GM18519 (cell line): ENCODE results near the gene CEP72.
"Not testable (repeated sequence)": the region's sequence is repeated elsewhere in the genome, so short reads cannot be mapped to it uniquely, and the experiment has no call there.

ENCODE experiments used
- ATAC-seq: cut with Tn5 transposase; IDR thresholded peaks from one replicate; pipeline ENCODE4 v1.9.1; 2021; ENCODE audit warnings: mild to moderate bottlenecking, moderate library complexity; ENCODE audit not compliant: unreplicated experiment, low FRiP score

CEP72 gene, protein sequence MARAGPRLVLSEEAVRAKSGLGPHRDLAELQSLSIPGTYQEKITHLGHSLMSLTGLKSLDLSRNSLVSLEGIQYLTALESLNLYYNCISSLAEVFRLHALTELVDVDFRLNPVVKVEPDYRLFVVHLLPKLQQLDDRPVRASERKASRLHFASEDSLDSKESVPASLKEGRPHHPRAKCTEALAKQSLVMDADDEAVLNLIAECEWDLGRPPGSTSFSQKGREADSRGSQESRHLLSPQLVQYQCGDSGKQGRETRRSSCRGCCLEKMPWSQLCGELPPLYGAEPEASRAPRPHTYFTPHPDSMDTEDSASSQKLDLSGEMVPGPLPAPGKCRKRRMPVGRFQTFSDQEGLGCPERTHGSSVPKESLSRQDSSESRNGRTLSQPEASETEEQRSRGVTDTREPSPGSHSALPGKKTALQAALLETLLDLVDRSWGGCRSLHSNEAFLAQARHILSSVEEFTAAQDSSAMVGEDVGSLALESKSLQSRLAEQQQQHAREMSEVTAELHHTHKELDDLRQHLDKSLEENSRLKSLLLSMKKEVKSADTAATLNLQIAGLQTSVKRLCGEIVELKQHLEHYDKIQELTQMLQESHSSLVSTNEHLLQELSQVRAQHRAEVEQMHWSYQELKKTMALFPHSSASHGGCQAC

DNA sequence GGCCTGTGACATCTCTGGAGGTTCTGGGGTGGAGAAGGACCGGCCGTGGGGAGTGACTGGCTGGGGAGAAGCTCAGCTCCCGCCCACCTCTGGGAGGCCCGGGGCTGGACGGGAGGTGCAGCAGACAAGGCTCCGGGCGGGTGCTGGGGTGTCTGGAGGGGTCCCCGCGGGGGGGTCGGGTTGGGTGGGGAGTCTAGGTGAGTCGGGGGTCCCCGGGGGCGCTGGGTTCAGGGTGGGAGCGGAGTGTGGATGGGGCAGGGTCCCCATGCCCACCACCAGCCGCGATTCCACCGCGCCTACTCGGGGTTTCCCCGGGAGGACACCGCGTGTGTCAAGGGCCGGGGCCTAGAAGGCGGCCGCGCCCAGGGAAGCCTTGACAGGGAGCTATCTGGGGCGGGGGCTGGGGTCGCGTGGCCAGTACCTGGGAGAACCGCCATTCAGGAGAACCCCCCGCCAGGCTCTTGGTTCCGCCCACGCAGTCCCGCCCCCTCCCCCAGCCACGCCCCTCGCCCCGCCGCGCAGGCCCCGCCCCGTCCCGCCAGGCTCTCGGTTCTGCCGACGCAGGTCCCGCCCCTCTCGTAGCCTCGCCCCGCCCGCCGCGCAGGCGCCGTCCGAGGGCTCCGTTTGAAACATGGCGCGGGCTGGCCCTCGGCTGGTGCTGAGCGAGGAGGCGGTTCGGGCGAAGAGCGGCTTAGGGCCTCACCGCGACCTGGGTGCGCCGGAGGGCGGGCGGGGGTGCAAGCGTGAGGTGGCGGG is at the start of gene CEP72:
Gene CEP72 (plus strand): TSS at position 610 of the 756 bp plus-strand sequence. CDS start 22 bp downstream, at position 632.
- ATAC-seq: peak; percentile 59

DNA sequence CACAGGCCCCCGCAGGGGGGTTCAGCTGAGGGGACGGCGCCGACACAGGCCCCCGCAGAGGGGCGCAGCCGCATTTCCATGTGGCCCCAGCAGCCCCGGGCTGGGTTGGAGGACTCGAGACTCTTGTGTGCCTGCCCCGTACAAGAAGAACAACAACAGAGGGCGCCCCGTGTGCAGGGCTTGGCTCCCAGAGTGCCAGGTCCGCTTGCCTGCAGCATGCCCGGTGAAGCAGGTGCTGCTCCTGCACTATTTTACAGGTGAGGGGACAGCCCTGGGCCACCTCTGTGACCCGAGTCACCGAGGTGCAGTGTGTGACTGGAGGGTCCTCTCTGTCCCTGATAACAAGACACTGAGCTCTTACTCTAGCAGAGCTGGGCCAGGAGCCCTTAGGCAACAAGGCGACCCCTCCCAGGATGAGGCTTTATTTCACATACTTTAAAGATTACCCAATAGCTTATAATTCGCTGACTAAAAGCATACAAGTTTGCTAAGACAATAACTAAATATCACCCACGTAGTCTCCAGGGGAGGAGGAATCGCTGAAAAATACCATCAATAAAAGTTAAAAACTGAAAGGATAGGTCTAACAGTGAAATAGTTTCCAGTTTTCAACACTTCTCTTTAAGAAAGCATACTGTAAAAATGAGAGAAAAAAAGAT is 46.2 kb upstream of the CEP72 start:
- no peak for ATAC-seq

DNA sequence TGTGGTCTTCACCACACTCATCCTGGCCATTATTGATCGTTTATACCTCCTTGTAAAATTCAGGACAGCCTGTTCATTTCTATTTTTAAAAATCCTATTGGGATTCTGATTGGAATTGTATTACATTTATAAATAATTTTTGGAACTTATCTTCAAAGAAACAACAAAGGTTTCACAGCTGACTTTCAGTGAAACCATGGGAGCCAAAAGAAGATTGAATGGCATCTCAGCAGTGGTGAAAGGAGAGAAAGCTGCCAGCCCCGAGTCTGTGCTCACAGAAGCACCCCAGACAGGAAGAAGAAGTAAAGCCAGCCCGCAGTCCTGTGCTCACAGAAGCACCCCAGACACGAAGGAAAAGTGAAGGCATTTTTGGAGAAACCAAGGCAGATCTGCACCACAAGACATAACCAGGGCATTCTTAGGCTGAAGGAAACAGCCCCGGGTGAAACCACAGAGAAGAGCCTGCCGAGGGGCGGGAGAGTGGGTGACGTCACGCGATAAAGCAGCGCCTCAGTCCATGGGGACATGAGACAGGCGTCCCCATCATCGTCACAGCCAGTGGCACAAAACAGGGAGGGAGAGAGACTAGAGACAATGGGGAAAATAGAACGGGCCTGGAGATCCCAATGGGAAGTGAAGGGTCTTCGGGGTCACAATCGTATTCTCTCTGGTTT is 45.4 kb upstream of the CEP72 start:
- no peak for ATAC-seq

DNA sequence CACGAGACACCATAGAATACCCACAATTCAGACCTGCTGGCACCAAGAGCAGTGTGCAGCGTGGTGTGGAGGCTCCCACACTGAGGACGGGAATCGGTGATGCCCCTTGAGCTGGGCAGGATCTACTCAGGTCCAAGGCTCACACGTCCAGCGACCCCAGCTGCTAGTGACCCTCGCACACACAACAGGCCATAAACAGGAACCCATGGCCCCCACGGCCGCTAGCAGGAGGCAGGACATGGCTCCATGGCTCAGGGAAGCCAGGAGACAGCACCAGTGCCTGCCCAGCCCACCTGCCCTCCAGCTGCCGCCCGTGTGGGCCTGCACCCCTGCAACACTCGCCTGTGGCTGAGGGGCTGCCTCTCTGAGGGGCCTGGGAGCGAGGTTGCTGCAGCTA is 44.5 kb upstream of the CEP72 start:
- no peak for ATAC-seq

DNA sequence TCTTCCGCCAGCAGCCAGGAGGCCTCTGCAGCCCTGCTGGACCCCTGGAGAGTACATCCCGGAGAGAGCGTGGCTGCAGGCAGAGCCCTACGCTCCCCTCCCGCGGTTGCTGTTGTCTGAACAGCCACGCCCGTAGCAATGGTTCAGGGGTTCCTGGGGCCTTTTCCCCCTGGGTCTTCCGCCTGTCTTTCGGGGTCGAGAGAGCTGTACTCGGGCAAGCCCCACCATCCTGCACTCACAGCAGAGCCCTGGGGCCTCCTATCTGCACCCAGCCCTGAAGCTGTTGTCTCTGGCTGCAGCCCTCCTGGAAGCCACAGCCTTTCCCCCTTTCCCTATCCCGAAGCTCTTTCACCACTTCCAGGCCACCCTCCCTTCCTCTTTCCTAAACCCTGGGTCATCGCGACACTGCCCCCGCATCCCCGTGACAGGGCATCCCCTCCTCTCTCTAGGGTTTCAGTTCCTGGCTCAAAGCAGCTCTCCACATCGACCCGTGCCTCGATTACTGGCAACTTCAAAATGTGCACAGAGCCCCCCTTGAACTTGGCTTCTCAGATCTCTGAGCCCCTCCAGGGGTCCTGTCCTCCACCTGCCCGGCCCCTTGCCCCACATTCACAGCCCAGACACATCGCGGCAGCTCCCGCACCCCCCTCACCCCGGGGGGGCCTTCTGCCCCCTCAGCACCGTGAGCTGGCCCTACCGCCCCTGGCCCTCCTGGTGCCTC is 43.9 kb upstream of the CEP72 start:
- ATAC-seq: no peak

DNA sequence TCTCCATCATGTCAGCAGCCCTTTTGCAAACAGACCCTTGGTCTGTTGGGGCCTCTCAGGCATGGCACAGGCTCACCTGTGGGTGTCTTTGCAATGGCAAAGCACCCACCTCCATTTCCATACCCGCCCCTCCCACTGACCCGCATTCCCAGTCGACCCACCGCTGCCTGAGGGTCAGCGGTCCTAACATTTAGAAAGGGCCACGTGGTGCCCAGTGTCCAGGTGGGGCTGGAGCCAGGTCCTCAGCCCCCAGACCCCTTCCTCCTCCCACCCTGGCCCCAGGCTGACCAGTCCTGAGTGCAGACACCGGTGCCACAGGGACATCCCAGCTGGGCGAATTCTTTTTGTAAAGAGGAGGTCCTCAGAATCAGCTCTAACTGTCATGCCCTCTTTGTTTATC is 43.3 kb upstream of the CEP72 start:
- ATAC-seq: no peak

DNA sequence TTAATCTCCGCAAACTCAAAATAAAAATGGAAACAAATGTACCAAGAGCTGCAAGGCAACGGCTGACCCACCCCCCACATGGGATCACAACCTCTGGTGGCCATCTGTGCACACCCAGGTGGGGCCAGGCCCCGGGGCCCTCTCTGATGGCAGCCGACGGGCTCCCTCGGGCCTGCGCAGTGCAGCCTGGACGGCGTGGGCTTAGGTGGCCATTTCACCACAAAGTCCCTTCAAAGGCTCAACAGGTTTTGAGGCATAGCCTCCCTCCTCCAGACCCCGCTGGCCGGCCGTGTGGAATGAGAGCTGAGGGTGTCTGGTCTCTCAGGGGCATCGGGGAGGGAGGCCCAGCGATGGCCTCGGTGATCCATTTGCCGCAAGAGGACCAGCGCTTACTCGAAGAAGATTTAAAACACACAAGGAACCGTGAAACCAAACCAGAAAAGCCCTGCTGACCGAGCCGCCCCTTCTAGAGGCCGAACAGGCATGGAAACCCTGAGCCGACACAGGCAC is 42.7 kb upstream of the CEP72 start:
- no peak for ATAC-seq

DNA sequence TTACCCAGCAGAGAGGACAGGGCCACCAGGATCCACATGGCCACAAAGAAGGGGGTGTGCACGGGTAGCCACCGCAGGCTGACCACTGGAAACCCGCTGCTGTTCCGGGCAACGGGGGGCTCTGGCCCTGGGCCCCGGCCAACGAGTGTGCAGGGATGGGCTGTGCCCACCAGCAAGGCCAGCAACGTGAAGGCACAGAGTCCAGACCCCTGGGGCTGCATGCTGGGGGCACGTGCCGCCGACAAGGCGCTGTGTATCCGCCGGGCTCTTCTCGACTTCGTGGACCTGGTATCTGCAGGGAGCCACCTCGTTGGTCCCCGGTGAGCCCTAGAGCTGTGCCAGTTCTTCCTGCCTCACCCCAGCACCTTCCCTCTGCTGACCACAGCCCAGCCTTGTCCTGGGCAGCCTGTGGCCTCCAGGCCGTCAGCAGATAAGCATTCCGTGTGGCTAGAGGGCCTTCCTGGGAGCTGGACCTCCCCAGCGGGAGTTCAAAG is 42.2 kb upstream of the CEP72 start:
- no peak for ATAC-seq

DNA sequence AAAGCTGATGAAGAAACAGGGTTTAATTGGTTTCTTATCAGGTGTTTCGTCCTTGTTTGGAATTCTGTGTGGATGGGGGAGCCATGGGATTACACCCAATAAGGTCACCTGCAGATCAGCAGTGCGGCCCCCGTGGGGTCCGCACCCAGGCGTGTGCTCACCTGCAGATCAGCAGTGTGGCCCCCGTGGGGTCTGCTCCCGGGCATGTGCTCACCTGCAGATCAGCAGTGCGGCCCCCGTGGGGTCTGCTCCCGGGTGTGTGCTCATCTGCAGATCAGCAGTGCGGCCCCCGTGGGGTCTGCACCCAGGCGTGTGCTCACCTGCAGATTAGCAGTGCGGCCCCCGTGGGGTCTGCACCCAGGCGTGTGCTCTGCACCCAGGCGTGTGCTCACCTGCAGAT is 41.7 kb upstream of the CEP72 start:
- ATAC-seq: no peak

DNA sequence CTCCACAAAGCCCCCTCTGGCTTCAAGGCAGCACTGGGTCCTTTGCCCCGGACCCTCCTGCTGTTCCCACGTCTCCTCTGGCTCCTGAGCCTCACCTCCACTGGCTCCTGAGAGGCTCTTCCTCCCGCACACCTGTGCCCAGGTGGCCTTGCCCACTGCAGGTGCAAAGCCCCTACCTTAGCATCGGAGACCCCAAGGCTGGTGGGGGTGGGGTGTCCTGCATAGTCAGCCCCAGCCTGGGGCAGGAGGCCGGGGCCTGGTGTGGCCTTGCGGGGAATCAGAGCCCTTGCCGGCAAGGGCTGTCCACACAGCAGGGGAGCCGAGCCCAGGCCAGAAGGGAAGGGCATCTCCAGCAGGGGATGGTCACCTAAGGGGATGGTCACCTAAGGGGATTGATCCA is 41.3 kb upstream of the CEP72 start:
- no peak for ATAC-seq

DNA sequence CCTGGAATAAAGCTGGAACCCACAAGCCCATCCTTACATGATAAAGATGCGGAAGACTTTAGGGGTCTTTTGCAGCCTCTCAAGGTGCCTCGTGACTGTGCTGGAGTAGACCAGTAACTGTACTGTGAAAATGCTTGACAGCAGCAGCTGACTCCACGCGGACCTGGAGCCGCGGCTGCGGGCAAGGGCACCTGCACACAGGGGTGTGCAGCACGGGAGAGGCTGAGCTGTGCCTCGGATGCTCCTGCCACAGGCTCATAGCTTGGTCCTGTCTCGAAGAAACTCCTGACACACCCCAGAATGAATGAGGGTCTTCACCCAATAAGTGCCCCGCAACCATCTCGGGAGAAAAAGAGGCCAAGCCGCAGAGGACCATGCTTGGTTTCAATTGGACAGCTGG is 40.3 kb upstream of the CEP72 start:
- no peak for ATAC-seq

DNA sequence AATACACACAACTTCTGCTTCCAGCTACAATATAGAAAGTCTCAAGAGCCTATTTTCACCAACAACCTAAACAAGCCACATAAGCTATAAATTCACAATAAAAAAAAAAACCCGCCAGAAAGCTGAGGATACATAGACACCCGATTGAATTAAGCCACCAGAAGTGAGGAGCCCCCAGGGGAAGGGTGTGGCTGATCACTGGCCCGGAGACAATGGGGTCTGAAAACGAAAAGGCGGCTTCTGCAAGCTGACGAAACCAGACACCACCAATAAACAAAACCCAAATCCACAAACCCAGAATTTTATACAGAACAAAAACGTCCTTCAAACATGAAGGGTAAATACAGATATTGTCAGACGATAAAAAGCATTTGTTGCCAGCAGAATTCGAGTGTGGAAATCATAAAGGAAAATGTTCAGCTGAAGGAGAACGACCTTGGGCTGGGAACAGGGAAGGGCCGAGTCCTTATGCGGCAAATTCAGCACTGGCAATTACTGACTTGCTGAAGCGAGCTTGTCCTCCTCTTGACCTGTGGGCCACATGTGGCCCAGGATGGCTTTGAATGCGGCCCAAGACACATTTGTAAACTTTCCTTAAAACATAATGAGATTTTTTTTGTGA is 39.6 kb upstream of the CEP72 start:
- no peak for ATAC-seq

DNA sequence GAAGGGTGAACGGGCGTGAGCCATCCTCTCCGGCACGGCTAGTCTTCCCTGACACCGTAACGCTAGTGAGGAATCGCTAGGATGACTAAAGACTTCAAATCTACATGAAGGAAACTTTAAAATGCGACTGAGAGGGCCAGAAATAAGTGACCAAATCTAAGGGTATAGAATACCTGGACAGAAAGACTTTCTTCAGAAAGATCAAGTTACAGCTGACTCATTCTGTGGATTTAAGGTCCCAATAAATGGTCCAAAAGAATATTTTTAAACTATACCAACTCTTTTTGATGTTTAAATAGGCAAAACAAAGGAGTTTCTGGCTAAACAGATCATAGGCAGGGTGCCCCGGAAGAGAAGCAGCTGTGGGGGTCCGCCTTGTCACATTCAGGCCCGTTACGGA is 38.9 kb upstream of the CEP72 start:
- no peak for ATAC-seq

DNA sequence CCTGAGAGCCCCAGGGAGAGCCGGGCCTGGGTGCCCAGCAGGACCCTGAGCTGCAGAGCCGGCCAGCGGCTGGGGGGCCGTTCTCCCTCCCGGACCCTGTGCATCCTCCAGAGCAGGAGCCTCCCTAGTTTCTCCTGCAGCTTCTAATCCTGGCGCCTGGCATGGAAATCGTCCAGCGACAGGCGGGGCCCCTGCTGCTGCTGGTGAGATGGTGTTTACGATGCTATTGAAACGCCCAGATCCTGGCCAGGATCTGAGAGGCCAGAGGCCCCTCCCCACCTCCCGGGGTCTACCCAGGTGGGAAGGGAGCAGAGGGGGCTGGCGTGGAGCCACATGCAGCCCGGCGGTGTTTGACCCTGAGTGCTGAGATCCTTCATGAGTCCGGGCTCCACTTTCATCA is 38.2 kb upstream of the CEP72 start:
- no peak for ATAC-seq

DNA sequence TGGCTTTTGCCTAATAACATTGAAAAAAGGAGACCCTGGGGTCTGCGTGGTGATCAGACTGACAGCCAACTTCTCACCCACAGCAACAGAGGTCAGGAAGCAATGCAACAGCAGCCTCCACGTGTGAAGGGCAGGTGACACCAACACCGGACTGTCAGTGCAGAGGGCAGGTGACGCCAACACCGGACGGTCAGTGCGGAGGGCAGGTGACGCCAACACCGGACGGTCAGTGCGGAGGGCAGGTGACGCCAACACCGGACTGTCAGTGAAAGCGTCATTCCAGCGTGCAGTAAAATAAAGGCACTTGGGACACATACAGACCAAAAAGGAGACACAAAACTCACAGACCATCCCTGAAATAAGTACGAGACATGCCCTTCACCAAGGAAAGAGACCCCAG is 37.2 kb upstream of the CEP72 start:
- ATAC-seq: no peak

DNA sequence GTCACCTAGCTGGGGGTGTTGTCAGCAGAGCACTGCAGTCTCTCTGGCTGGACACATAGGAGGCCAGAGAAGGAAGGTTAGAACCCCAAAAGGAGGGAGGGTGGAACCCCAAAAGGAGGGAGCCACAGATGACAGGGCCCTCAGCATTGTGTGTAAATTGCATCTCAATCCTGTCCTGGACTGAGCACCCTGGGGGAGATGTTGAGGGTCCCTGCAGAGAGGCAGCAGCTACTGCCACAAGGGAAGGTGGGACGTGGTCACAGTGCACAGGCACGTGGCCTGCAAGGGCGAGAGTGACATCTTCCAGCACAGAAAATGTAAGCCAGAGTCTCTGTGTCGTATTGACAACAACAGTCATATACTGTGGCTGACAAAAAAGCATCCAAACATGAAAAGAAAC is 36.5 kb upstream of the CEP72 start:
- ATAC-seq: no peak

DNA sequence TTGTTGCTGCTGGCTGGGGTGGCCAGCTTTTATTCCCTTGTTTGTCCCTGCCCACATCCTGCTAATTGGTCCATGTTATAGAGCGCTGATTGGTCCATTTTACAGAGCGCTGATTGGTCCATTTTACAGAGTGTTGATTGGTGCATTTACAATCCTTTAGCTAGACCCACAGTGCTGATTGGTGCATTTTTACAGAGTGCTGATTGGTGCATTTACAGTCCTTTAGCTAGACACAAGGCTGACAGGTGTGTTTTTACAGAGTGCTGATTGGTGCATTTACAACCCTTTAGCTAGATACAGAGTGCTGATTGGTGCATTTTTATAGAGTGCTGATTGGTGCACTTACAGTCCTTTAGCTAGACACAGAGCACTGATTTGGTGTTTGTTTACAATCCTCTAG is 34.9 kb upstream of the CEP72 start:
- ATAC-seq: not testable (repeated sequence)

DNA sequence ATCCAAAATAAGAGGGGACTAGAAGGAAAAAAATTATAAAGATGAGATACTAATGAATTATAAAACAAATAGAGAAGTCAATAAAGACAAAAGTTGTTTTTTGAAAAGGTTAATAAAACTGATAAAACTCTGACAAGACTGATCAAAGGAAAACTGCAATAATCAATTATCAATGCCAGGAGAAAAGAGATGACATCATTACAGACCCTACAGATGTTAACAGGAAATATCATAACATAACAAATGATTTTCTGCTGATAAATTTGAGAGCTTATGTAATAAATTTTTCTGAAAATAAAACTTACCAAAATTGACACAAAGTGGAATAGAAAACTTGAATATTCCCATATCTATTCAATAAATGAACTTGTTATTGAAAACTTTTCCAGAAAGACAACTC is 34.3 kb upstream of the CEP72 start:
- no peak for ATAC-seq

DNA sequence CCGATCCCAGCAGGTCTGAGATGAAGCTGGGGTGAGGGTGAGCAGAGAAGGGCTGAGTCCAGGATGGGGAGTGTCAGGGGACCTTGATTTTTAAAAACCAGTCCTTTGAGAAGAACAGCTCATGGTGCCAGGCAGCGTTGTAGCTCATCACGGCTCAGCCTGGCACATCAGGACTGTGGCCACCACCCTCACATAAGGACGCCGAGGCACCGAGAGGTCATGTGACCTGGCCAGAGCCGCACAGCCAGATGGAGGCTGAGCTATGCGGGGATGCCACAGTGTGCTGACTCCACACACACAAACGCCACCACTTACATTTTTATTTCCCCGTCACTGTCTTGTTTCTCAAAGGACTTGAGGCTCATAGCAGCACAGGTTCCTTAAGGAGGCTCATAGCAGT is 32.9 kb upstream of the CEP72 start:
- no peak for ATAC-seq
